ENCODE data around the gene DONSON.

- TF ChIP-seq POLR2AphosphoS5 (IDR thresholded peaks at IDR 0.05; ENCODE audit: low read depth, low read length), result no peak
- no peak for TF ChIP-seq SIN3A (IDR thresholded peaks at IDR 0.05; ENCODE audit: borderline replicate concordance, insufficient read depth, low read length)
- no peak for TF ChIP-seq TAF1 (IDR thresholded peaks at IDR 0.05; ENCODE audit: borderline replicate concordance, insufficient read depth, low read length)
- no peak for TF ChIP-seq REST (IDR thresholded peaks at IDR 0.05; ENCODE audit: insufficient read depth in 1 of 2, low read depth in 2 of 2, low read length in 2 of 2)
Observed at GRCh38 chr21:33622253-33622652, 33.8 kb upstream of the DONSON start.

Data from PFSK-1 (cell line).